GM20000 (cell line): ENCODE data around the gene ROBO1.

ENCODE experiments used
- DNase-seq: peaks from one replicate; pipeline ENCODE4 v3.0.0; 2012; ENCODE audit warnings: low spot score
- TF ChIP-seq, protein P1 (sequence below): IDR thresholded peaks from 2 replicates; pipeline ENCODE4 v1.5.1; 2012; ENCODE audit warnings: mild to moderate bottlenecking, control low read depth; ENCODE audit errors: extremely low read depth, missing control alignments

The ROBO1 gene

DNA sequence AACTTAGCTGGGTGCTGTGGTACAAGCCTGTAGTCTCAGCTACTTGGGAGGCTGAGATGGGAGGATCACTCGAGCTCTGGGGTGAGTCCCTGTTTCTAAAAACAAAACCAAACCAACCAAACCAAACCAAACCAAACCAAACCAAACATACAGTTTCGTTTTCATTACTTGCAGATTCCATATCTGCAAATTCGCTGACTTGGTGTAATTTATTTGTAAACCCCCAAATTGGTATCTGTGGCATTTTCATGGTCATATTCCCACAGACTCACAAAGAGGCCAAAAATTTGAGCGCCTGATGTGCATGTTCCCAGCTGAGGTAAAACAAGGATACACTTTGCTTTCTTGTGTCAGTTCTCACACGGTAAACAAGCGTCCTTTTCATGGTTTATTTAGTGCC, 1138.3 kb downstream of the ROBO1 start:
- TF ChIP-seq, protein P1, sequence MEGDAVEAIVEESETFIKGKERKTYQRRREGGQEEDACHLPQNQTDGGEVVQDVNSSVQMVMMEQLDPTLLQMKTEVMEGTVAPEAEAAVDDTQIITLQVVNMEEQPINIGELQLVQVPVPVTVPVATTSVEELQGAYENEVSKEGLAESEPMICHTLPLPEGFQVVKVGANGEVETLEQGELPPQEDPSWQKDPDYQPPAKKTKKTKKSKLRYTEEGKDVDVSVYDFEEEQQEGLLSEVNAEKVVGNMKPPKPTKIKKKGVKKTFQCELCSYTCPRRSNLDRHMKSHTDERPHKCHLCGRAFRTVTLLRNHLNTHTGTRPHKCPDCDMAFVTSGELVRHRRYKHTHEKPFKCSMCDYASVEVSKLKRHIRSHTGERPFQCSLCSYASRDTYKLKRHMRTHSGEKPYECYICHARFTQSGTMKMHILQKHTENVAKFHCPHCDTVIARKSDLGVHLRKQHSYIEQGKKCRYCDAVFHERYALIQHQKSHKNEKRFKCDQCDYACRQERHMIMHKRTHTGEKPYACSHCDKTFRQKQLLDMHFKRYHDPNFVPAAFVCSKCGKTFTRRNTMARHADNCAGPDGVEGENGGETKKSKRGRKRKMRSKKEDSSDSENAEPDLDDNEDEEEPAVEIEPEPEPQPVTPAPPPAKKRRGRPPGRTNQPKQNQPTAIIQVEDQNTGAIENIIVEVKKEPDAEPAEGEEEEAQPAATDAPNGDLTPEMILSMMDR, result no peak
- no peak for DNase-seq

DNA sequence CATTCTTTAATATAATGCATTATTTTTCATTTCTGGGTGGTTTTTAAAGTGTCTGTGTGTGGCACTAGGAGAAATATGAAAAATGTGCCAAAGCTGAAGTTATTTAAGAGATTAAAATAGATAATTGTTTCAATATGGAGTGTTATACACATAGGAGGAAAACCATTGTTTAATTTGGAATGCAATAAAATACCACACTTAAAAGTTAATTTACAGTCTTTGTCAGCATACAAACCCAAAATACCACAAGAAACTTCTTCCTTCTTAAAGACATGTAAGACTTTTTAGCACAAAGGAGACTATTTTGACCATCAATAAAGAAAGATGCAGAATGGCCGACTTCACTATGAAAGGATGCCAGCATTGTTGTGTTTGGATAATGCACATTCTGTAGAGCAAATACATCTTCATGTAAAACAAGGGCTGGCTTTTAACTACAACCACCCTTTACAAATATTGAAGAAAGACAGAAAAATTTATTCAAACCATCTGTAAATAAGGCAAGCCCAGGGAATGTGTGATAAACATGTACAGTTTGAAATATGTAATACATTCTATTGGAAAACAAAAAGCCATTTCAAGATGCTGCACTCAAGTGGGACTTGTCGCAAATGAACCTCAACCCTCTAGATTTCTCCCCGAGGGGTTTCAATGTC, 1146.6 kb downstream of the ROBO1 start:
- TF ChIP-seq, protein P1, result no peak

DNA sequence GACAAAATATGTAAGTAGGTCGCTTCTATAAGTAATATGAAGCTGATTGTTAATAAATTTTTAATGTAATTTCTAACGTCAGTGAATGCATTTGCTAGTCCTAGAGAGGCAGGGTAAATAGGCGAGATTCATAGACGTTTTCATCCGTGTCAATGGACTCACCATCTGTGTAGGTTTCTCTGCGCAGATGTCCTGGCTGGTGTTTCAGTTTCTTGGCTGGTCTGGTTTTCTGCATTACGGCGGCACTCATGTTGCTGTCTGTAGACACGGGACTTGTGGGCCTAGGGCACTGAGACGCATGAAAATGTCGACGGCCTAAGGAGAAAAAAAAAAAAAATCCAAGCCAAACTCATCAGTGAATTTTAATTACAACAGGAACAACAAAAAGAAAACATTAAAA, 1153.3 kb downstream of the ROBO1 start:
- no peak for DNase-seq
- TF ChIP-seq, protein P1, result no peak

More for the DNA sequence above, 1146.6 kb downstream of the ROBO1 start:
- no peak for DNase-seq

DNA sequence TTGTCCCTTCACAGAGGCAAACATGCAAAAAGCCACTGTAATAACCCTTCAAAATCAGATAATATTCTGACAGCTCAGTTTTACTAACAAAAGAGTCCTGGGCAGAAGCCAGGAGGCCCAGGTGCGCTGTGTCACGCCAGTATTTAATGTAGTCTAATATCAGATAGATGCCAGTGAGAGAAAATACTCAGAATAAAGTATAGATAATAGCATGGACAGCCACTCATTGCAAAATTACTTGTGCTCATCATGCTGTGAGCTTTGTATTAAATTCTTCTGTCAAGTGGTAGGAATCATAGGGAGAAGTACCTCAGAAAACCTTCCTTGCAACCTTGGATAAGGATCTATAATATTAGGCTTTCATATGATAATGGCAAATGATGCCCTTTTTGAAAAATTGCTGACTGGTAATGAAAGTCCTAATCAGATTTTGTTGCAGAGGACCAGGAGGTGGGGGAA, 1154.3 kb downstream of the ROBO1 start:
- TF ChIP-seq, protein P1, result no peak
- DNase-seq, result no peak

DNA sequence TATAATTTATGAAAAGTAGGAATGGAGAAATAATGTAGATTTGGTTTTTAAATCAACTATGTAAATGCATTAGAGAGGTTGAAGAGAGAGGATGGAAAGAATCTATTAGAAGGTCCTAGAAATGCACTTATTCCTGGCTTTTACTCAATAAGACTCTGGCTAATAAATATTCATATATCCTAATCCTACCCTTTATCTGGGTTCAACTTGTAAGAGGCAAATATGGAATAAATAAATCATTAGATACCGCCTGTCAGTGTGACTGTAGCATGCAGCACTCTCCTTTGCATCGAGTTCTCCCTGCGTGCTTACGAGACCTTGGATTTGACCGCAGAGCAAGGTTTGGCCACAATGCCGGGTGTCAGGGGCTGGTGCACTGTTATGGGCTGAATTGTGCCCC, 1156.5 kb downstream of the ROBO1 start:
- DNase-seq, result no peak
- TF ChIP-seq, protein P1, result no peak

DNA sequence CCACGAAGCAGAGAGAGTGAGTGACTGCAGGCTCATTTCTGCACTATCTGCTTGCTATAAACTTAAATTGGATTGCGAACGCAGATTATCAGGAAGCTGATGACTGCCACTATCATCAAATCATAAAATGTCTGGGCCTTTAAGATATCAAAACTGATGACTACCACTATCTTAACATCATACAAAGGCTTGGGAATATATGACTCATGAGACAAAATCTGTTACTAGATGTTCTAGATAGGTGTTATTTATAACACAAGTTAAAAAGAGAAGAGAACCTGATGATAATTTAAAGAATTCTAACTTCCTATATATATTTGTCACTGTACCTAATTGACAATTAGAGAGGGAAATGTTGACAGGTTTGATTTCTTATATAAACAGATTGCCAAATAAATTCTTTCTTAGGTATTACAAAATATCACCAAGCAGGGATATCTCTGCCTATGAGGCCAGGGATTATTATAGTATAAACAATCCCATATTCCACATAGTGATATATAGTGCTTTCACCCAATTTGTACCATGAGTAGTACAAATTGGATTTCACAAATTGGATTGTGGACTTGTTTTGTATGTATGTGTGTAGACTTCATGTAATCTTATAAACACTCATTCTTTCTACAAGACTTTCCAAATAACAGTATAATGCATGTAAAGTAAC, 1157.2 kb downstream of the ROBO1 start:
- DNase-seq, result no peak
- TF ChIP-seq, protein P1, result no peak

DNA sequence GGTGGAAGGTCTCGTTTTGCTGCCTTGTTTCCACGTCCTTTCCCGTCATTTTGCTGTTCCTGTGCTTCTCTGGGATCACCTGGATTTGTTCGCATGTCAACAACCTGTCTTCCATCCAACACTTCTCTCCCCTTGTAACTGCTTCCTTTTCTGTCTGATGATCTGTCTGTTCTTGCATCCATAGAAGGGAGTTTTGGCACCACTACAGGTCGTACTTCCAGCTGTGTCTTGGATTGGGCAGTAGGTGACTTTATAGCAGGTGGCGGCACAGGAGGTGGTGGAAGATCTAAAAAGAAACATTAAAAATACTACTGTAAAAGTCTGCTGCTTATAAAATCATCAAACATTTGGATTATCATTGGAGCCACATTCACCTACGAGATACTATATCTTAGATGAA, 1161.0 kb downstream of the ROBO1 start:
- TF ChIP-seq, protein P1, result no peak
- no peak for DNase-seq
